MG63 (cell line): ENCODE measurements around the gene SLC31A2. TPM values are rescaled to one million over a fixed set of nuclear protein-coding genes. Genes with fewer than 3 reads are reported as not detected.
"Not testable (repeated sequence)": the region's sequence is repeated elsewhere in the genome, so short reads cannot be mapped to it uniquely, and the experiment has no call there.

Source experiments
- DNase-seq: peaks from one replicate; pipeline ENCODE4 v3.0.0-alpha.2; 2020
- H3K27me3 ChIP-seq: fragments of 250-450 bp; sonication (Bioruptor Pico); 2 replicates; pipeline ENCODE4 v1.5.1; 2020; ENCODE audit warnings: mild to moderate bottlenecking, moderate library complexity
- H3K36me3 ChIP-seq: fragments of 250-450 bp; sonication (Bioruptor Pico); 2 replicates; pipeline ENCODE4 v1.5.1; 2020; ENCODE audit warnings: mild to moderate bottlenecking, moderate library complexity
- H3K4me3 ChIP-seq: fragments of 250-450 bp; sonication (Bioruptor Pico); 2 replicates; pipeline ENCODE4 v1.5.1; 2020; ENCODE audit warnings: mild to moderate bottlenecking, moderate library complexity
- H3K9me3 ChIP-seq: fragments of 250-450 bp; sonication (Bioruptor Pico); 2 replicates; pipeline ENCODE4 v1.5.1; 2020; ENCODE audit warnings: mild to moderate bottlenecking, moderate library complexity
- total RNA-seq: library from RNA; depleted of rRNA; stranded (reverse); fragments of >200 nt; shearing (Covaris generic); gene quantifications from 2 replicates; pipeline ENCODE4 v1.2.3, GENCODE V29; 2014; ENCODE audit warnings: low replicate concordance; rRNA removed

The SLC31A2 gene
- total RNA-seq, result 3.1 and 7.6 TPM in 2 replicates

GRCh38 chr9:113150670-113151611 is at the start of gene SLC31A2:
SLC31A2 (plus strand) TSS chr9:113151007; CDS start chr9:113151075, 68 bp downstream.
- no peaks in the 10 kb centered on the region for H3K27me3 ChIP-seq
- H3K9me3 ChIP-seq, result no peaks in the 10 kb centered on the region
- peak within 1 kb of the TSS; percentile 67 for H3K4me3 ChIP-seq
- no peaks in the 10 kb centered on the region for H3K36me3 ChIP-seq
- peak; percentile 89 for DNase-seq

GRCh38 chr9:113105345-113105744 is 45.5 kb upstream of the SLC31A2 start:
- H3K27me3 ChIP-seq, result not testable (repeated sequence)

GRCh38 chr9:113111065-113111951 is 39.5 kb upstream of the SLC31A2 start:
- H3K36me3 ChIP-seq, DNase-seq, H3K27me3 ChIP-seq: not testable (repeated sequence)
- peaks cover 12% of the 10 kb centered on the region for H3K9me3 ChIP-seq
- H3K4me3 ChIP-seq, result peak overlapping the region; percentile 20; the same call in 1 of the 2 replicates

More at GRCh38 chr9:113105345-113105744, 45.5 kb upstream of the SLC31A2 start:
- H3K9me3 ChIP-seq, H3K36me3 ChIP-seq, DNase-seq, H3K4me3 ChIP-seq: not testable (repeated sequence)

- H3K27me3 ChIP-seq, H3K36me3 ChIP-seq, DNase-seq: not testable (repeated sequence)
Observed at GRCh38 chr9:113112706-113113510, 37.9 kb upstream of the SLC31A2 start.

GRCh38 chr9:113118829-113119228 is 32.0 kb upstream of the SLC31A2 start:
- not testable (repeated sequence) for H3K9me3 ChIP-seq, H3K36me3 ChIP-seq, H3K27me3 ChIP-seq, H3K4me3 ChIP-seq, DNase-seq

More at GRCh38 chr9:113112706-113113510, 37.9 kb upstream of the SLC31A2 start:
- not testable (repeated sequence) for H3K4me3 ChIP-seq
- H3K9me3 ChIP-seq, result peaks cover 12% of the 10 kb centered on the region

GRCh38 chr9:113125386-113126035 is 25.3 kb upstream of the SLC31A2 start:
- H3K4me3 ChIP-seq, result no peak overlapping the region
- no peaks in the 10 kb centered on the region for H3K9me3 ChIP-seq
- DNase-seq, result no peak
- H3K27me3 ChIP-seq, result 0 out of 2 replicates have a peak, but pooled peaks cover 6% of the 10 kb centered on the region
- H3K36me3 ChIP-seq, result no peaks in the 10 kb centered on the region

GRCh38 chr9:113129466-113129865 is 21.3 kb upstream of the SLC31A2 start:
- no peak for DNase-seq

GRCh38 chr9:113129884-113130283 is 20.9 kb upstream of the SLC31A2 start:
- no peak for DNase-seq
- Histone ChIP-seq H3K36me3 (no peaks in the 10 kb centered on the region), H3K9me3 (no peaks in the 10 kb centered on the region), H3K27me3 (0 out of 2 replicates have a peak, but pooled peaks cover 6% of the 10 kb centered on the region), H3K4me3 (no peak overlapping the region)

More at GRCh38 chr9:113129466-113129865, 21.3 kb upstream of the SLC31A2 start:
- Histone ChIP-seq H3K36me3 (no peaks in the 10 kb centered on the region), H3K9me3 (no peaks in the 10 kb centered on the region), H3K4me3 (no peak overlapping the region), H3K27me3 (0 out of 2 replicates have a peak, but pooled peaks cover 6% of the 10 kb centered on the region)

- no peaks in the 10 kb centered on the region for H3K36me3 ChIP-seq
- no peak overlapping the region for H3K4me3 ChIP-seq
- H3K27me3 ChIP-seq, result 0 out of 2 replicates have a peak, but pooled peaks cover 6% of the 10 kb centered on the region
- H3K9me3 ChIP-seq, result no peaks in the 10 kb centered on the region
- no peak for DNase-seq
Observed at GRCh38 chr9:113131689-113132151, 19.1 kb upstream of the SLC31A2 start.

- H3K36me3 ChIP-seq, result no peaks in the 10 kb centered on the region
- H3K4me3 ChIP-seq, result no peak overlapping the region
- no peak for DNase-seq
- no peaks in the 10 kb centered on the region for H3K9me3 ChIP-seq
- H3K27me3 ChIP-seq, result 0 out of 2 replicates have a peak, but pooled peaks cover 3% of the 10 kb centered on the region
Observed at GRCh38 chr9:113137196-113138168, 13.3 kb upstream of the SLC31A2 start.

- no peak overlapping the region for H3K4me3 ChIP-seq
- no peaks in the 10 kb centered on the region for H3K36me3 ChIP-seq
- peaks cover 5% of the 10 kb centered on the region; the same call in 1 of the 2 replicates for H3K27me3 ChIP-seq
- H3K9me3 ChIP-seq, result no peaks in the 10 kb centered on the region
- DNase-seq, result no peak
Observed at GRCh38 chr9:113138760-113139159, 12.0 kb upstream of the SLC31A2 start.

- H3K36me3 ChIP-seq, result no peaks in the 10 kb centered on the region
- no peak overlapping the region for H3K4me3 ChIP-seq
- H3K27me3 ChIP-seq, result peaks cover 7% of the 10 kb centered on the region; the same call in 1 of the 2 replicates
- no peaks in the 10 kb centered on the region for H3K9me3 ChIP-seq
- DNase-seq, result no peak
Observed at GRCh38 chr9:113139225-113139829, 11.5 kb upstream of the SLC31A2 start.

GRCh38 chr9:113139953-113140352 is 10.9 kb upstream of the SLC31A2 start:
- H3K27me3 ChIP-seq, result peaks cover 7% of the 10 kb centered on the region; the same call in 1 of the 2 replicates
- no peak overlapping the region for H3K4me3 ChIP-seq
- H3K9me3 ChIP-seq, result no peaks in the 10 kb centered on the region
- no peak for DNase-seq
- H3K36me3 ChIP-seq, result no peaks in the 10 kb centered on the region

- not testable (repeated sequence) for DNase-seq, H3K36me3 ChIP-seq, H3K9me3 ChIP-seq, H3K27me3 ChIP-seq, H3K4me3 ChIP-seq
Observed at GRCh38 chr9:113140896-113141295, 9.9 kb upstream of the SLC31A2 start.
